ENCODE measurements around the gene ZNF592. TPM values are rescaled to one million over a fixed set of nuclear protein-coding genes. Genes with fewer than 3 reads are reported as not detected.

The ZNF592 gene
- total and polyA plus RNA-seq, 2 donors (not counting 3 experiments of a cell fraction or from before 2014, with no cell fraction given) = 12.3 to 21.1 TPM

DNA sequence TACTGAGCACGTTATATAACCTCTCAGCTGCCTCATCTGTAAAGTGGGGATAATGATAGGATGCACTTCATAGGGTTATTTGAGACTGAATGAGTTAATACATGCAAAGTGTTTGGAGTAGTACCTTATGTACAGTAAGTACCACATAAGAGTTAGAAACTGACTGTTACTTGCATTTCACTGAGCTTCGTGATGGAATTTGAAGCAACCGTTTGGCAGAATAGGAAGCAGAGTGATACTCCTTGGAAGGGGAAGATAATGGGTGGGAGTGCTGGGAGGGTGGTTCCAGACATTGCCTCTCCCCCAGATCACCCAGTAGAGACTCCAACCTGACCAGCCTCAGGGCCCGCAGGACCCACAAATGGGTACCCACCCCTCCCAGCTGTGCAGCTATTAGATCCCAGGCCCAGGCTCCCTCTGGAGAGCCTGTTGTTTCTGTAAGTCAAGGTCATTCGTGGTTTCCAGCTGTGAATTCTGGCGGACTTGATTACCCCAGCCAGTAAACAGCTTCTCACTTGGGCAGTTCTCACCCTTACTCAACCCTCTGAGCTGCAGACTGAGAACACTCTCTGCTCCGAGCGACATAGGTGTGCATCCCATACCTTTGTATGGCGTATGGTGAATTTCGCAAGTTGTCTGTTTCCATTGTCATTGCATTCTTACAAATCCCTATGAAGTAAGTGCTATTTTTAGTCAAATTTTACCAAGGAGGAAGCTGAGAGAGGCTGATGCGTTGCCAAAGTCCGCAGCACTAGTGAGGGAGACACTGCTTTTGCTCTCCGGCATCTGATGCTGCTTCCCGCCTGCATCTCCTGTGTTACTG, 79.9 kb downstream of the ZNF592 start:
- H3K9me1 ChIP-seq (replicated peaks; ENCODE audit: control insufficient read depth, extremely low read depth, insufficient read depth, low read length) = no peaks in the 10 kb centered on the region
- no peak for TF ChIP-seq FOS (IDR thresholded peaks at IDR 0.05; ENCODE audit: borderline replicate concordance, insufficient read depth, low read length)
- TF ChIP-seq JUN (IDR thresholded peaks at IDR 0.05; ENCODE audit: borderline replicate concordance, insufficient read depth, insufficient read length, low read depth) = no peak
- no peak for TF ChIP-seq POLR2AphosphoS5 (IDR thresholded peaks at IDR 0.05; ENCODE audit: insufficient read depth, low read depth, low read length)
- TF ChIP-seq, protein P1, sequence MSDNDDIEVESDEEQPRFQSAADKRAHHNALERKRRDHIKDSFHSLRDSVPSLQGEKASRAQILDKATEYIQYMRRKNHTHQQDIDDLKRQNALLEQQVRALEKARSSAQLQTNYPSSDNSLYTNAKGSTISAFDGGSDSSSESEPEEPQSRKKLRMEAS (IDR thresholded peaks at IDR 0.05; ENCODE audit: insufficient read depth, insufficient read length) = no peak
- peaks cover 0 to 8% of the 10 kb centered on the region in 2 experiments for H3K36me3 ChIP-seq (ENCODE audit: control insufficient read depth in 2 of 2, extremely low read depth in 1 of 2, insufficient read depth in 2 of 2, low read length in 2 of 2)
- dilution Hi-C loops (cut with MboI; ENCODE audit: extremely low pct_ligation_motif_present, low sequenced_read_pairs) = loop anchor here (25.0 kb wide), 1 partner anchor 134 kb away; no protein-coding TSS in a partner anchor
- BruUV-seq (replicated peaks) = no TSS peak
- no peak overlapping the region for H3K4me3 ChIP-seq (replicated peaks in 1 of 3; ENCODE audit: insufficient read depth in 1 of 3, low read depth in 1 of 3, low read length in 3 of 3)
- no peaks in the 10 kb centered on the region for H3K79me2 ChIP-seq (ENCODE audit: control insufficient read depth, insufficient read depth, low read length)
- no peak overlapping the region for H3K4me2 ChIP-seq (ENCODE audit: insufficient read depth, low read length)
- ChIA-PET CTCF (interaction anchor here (0.6 to 1.6 kb wide), 4 partner anchors 36 to 216 kb away, joined by 3 to 5 read pairs (median 4); no protein-coding TSS in a partner anchor), POLR2A (no interaction called here)
- intact Hi-C loops (cut with micrococcal nuclease) = no loop called here
- H4K20me1 ChIP-seq (replicated peaks; ENCODE audit: control insufficient read depth, extremely low read depth, insufficient read depth, low read length) = no peaks in the 10 kb centered on the region
- peaks cover 7% of the 10 kb centered on the region for H3K4me1 ChIP-seq (ENCODE audit: control insufficient read depth, extremely low read depth, insufficient read depth, low read length)
- H3K27me3 ChIP-seq (ENCODE audit: control insufficient read depth in 2 of 2, insufficient read depth in 2 of 2, low read length in 2 of 2) = no peaks in the 10 kb centered on the region
- FAIRE-seq = no peak
- DNase-seq (ENCODE audit: low read depth, low spot score) = no peak
- H3K27ac ChIP-seq (ENCODE audit: insufficient read depth, low read depth, low read length) = no peak overlapping the region
- H2AFZ ChIP-seq (ENCODE audit: low read depth, low read length) = no peak overlapping the region
- H3K9me3 ChIP-seq (replicated peaks; ENCODE audit: control insufficient read depth, insufficient read depth, low read length) = no peaks in the 10 kb centered on the region
- no peak overlapping the region for H3K9ac ChIP-seq (replicated peaks; ENCODE audit: extremely low read depth, insufficient read depth, low read length)

DNA sequence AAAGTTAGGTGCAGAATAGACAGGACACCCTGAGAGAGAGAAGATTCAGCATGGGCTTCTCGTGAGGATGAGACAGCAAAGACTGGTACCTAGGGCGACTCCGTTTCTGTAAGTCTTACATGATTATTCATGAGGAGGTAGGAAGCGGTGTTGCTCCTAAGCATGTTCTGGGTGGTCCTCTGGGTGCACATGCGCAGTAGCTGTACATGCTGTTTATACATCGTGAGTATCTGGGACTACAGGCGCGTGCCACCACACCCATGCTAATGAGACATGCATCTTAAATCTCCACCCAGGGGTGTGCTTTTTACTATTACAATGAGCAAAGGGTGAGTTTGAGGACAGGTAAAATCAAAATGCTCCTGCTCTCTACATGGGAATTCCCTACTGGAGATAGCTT, 81.0 kb downstream of the ZNF592 start:
- dilution Hi-C loops (cut with MboI; ENCODE audit: extremely low pct_ligation_motif_present, low sequenced_read_pairs) = loop anchor here (25.0 kb wide), 1 partner anchor 133 kb away; no protein-coding TSS in a partner anchor
- H3K4me2 ChIP-seq (ENCODE audit: insufficient read depth, low read length) = no peak overlapping the region
- no TSS peak for BruUV-seq (replicated peaks)
- no peak overlapping the region for H3K4me3 ChIP-seq (replicated peaks in 1 of 3; ENCODE audit: insufficient read depth in 1 of 3, low read depth in 1 of 3, low read length in 3 of 3)
- H3K27me3 ChIP-seq (ENCODE audit: control insufficient read depth in 2 of 2, insufficient read depth in 2 of 2, low read length in 2 of 2) = no peaks in the 10 kb centered on the region
- CTCF ChIA-PET = interaction anchor here (1.1 kb wide), 1 partner anchor 99 kb away, joined by 5 read pairs; no protein-coding TSS in a partner anchor
- intact Hi-C loops (cut with micrococcal nuclease) = no loop called here
- FAIRE-seq (no peak), DNase-seq (ENCODE audit: low read depth, low spot score) (no peak)
- H3K4me1 ChIP-seq (ENCODE audit: control insufficient read depth, extremely low read depth, insufficient read depth, low read length) = peaks cover 13% of the 10 kb centered on the region
- H3K36me3 ChIP-seq (ENCODE audit: control insufficient read depth in 2 of 2, extremely low read depth in 1 of 2, insufficient read depth in 2 of 2, low read length in 2 of 2) = peaks cover 0 to 8% of the 10 kb centered on the region in 2 experiments
- no peaks in the 10 kb centered on the region for H3K79me2 ChIP-seq (ENCODE audit: control insufficient read depth, insufficient read depth, low read length)
- no peaks in the 10 kb centered on the region for H4K20me1 ChIP-seq (replicated peaks; ENCODE audit: control insufficient read depth, extremely low read depth, insufficient read depth, low read length)
- no peak overlapping the region for H3K9ac ChIP-seq (replicated peaks; ENCODE audit: extremely low read depth, insufficient read depth, low read length)
- H3K9me3 ChIP-seq (replicated peaks; ENCODE audit: control insufficient read depth, insufficient read depth, low read length) = no peaks in the 10 kb centered on the region
- H3K9me1 ChIP-seq (replicated peaks; ENCODE audit: control insufficient read depth, extremely low read depth, insufficient read depth, low read length) = no peaks in the 10 kb centered on the region
- H3K27ac ChIP-seq (ENCODE audit: insufficient read depth, low read depth, low read length) = no peak overlapping the region
- POLR2A ChIA-PET = no interaction called here
- H2AFZ ChIP-seq (ENCODE audit: low read depth, low read length) = no peak overlapping the region
- TF ChIP-seq MYC (IDR thresholded peaks at IDR 0.05; ENCODE audit: low read depth, low read length) = no peak
- no peak for TF ChIP-seq JUN (IDR thresholded peaks at IDR 0.05; ENCODE audit: borderline replicate concordance, insufficient read depth, insufficient read length, low read depth)
- TF ChIP-seq POLR2AphosphoS5 (IDR thresholded peaks at IDR 0.05; ENCODE audit: insufficient read depth, low read depth, low read length) = no peak
- TF ChIP-seq FOS (IDR thresholded peaks at IDR 0.05; ENCODE audit: borderline replicate concordance, insufficient read depth, low read length) = no peak
- TF ChIP-seq, protein P1 (IDR thresholded peaks at IDR 0.05; ENCODE audit: insufficient read depth, insufficient read length) = no peak
- TF ChIP-seq EZH2 (IDR thresholded peaks at IDR 0.05; ENCODE audit: borderline replicate concordance, low read depth, low read length, severe bottlenecking) = no peak
